Esophagus (tissue), 2 donors: Measurements from ENCODE around the gene PTH2. TPM values are rescaled to one million over a fixed set of nuclear protein-coding genes. Genes with fewer than 3 reads are reported as not detected.
"Not testable (repeated sequence)": the region's sequence is repeated elsewhere in the genome, so short reads cannot be mapped to it uniquely, and the experiment has no call there.

ENCODE experiments used
- H3K27ac ChIP-seq, 2 donors: one replicate each; pipeline ENCODE4 v1.5.1; 2013; ENCODE audit warnings: low read depth in 2 of 2, mild to moderate bottlenecking in 2 of 2, inconsistent platforms in 1 of 2, low read length in 1 of 2, moderate library complexity in 1 of 2
- H3K27me3 ChIP-seq, 2 donors: one replicate each; pipeline ENCODE4 v1.6.1; 2013; ENCODE audit warnings: low read length in 2 of 2, control low read depth in 1 of 2, mild to moderate bottlenecking in 1 of 2; ENCODE audit not compliant: insufficient read depth in 2 of 2, control insufficient read depth in 1 of 2
- H3K36me3 ChIP-seq, 2 donors: one replicate each; pipeline ENCODE4 v1.6.1; 2013; ENCODE audit warnings: low read length in 1 of 2; ENCODE audit not compliant: control insufficient read depth in 2 of 2, insufficient read depth in 2 of 2
- H3K4me1 ChIP-seq, 2 donors: one replicate each; pipeline ENCODE4 v1.6.1; 2013; ENCODE audit warnings: low read length in 1 of 2; ENCODE audit not compliant: control insufficient read depth in 2 of 2, insufficient read depth in 2 of 2
- H3K4me3 ChIP-seq, 2 donors: one replicate each; pipeline ENCODE4 v1.5.1; 2013; ENCODE audit warnings: low read length in 2 of 2, mild to moderate bottlenecking in 2 of 2, low read depth in 1 of 2, moderate library complexity in 1 of 2
- H3K9me3 ChIP-seq, 2 donors: one replicate each; pipeline ENCODE4 v1.6.1; 2013; ENCODE audit warnings: mild to moderate bottlenecking in 2 of 2, low read depth in 1 of 2, low read length in 1 of 2, moderate library complexity in 1 of 2; ENCODE audit not compliant: control insufficient read depth in 2 of 2, insufficient read depth in 1 of 2
- WGBS, 2 donors: extraction: QIAGEN DNeasy Blood & Tissue Kit; methylation state at CpG; one replicate each; pipeline ENCODE4 v1.1.7; 2013; 5-methylcytosine and 5-hydroxymethylcytosine counted together
- polyA plus RNA-seq, 2 donors: library from polyadenylated mRNA; stranded (reverse); fragments of 200-250 nt; gene quantifications; one replicate each; pipeline ENCODE4 v1.2.3, GENCODE V29; 2013
- donor health status: healthy with polysubstance abuse.
- donor health status: Bipolar disorder and iron deficiency.

PTH2 gene
- polyA plus RNA-seq, 2 donors = not detected

GRCh38 chr19:49374665-49375434 lies 48.4 kb downstream of the PTH2 start:
- H3K36me3 ChIP-seq = no peaks in the 10 kb centered on the region
- H3K9me3 ChIP-seq = peaks cover under 1 to 2% of the 10 kb centered on the region in 2 donors
- H3K4me3 ChIP-seq = no peak overlapping the region
- H3K27me3 ChIP-seq = no peaks in the 10 kb centered on the region
- H3K4me1 ChIP-seq = no peaks in the 10 kb centered on the region
- H3K27ac ChIP-seq = no peak overlapping the region
- 87% methylated on average over 15 to 16 of the region's 16 CpGs for WGBS, 2 donors

GRCh38 chr19:49373174-49373573 lies 50.1 kb downstream of the PTH2 start:
- not testable (repeated sequence) for H3K36me3 ChIP-seq, H3K9me3 ChIP-seq, H3K27ac ChIP-seq, H3K4me3 ChIP-seq, H3K27me3 ChIP-seq, H3K4me1 ChIP-seq
- 76 to 81% methylated on average over 3 of the region's 3 CpGs for WGBS, 2 donors

Other genes starting within 250 kb of the PTH2 start
- gene SLC6A16, start 98.2 kb downstream of the PTH2 start, polyA plus RNA-seq = 1 to 10 TPM in 1 of 2 donors, under 1 TPM in 1; 0.79 to 1.2 TPM
- gene CD37, start 88.0 kb downstream of the PTH2 start, polyA plus RNA-seq = 1 to 10 TPM; 2.5 to 3.1 TPM
- gene TEAD2, start 61.0 kb downstream of the PTH2 start, polyA plus RNA-seq = 1 to 10 TPM; 6.0 to 8.3 TPM
- under 1 TPM in 1 of 2 donors, not detected in 1; 0.07 TPM for gene DKKL1, start 59.6 kb downstream of the PTH2 start, polyA plus RNA-seq
- not detected for gene KASH5, start 35.2 kb downstream of the PTH2 start, polyA plus RNA-seq
- not detected for gene GFY, start 1.9 kb upstream of the PTH2 start, polyA plus RNA-seq
- under 1 TPM; 0.28 to 0.29 TPM for gene SLC17A7, start 18.1 kb upstream of the PTH2 start, polyA plus RNA-seq
- 10 to 100 TPM; 63.5 to 65.3 TPM for gene PIH1D1, start 28.4 kb upstream of the PTH2 start, polyA plus RNA-seq
- gene ALDH16A1, start 29.8 kb upstream of the PTH2 start, polyA plus RNA-seq = 10 to 100 TPM; 29.4 to 29.9 TPM
- gene FLT3LG, start 50.8 kb upstream of the PTH2 start, polyA plus RNA-seq = 1 to 10 TPM; 7.2 to 9.5 TPM
- gene RPL13A, start 64.2 kb upstream of the PTH2 start, polyA plus RNA-seq = 1,000 to 10,000 TPM; 1,631 to 2,695 TPM
- 1,000 to 10,000 TPM; 3,079 to 3,912 TPM for gene RPS11, start 73.0 kb upstream of the PTH2 start, polyA plus RNA-seq
- gene FCGRT, start 89.2 kb upstream of the PTH2 start, polyA plus RNA-seq = 10 to 100 TPM; 27.7 to 36.9 TPM
- gene RCN3, start 104.6 kb upstream of the PTH2 start, polyA plus RNA-seq = 1 to 10 TPM; 4.2 to 7.8 TPM
- gene NOSIP, start 157.1 kb upstream of the PTH2 start, polyA plus RNA-seq = 10 to 100 TPM; 57.9 to 61.8 TPM
- gene PRRG2, start 157.9 kb upstream of the PTH2 start, polyA plus RNA-seq = 10 to 100 TPM; 10.1 to 12.7 TPM
- gene PRR12, start 167.7 kb upstream of the PTH2 start, polyA plus RNA-seq = 10 to 100 TPM in 1 of 2 donors, 1 to 10 TPM in 1; 4.8 to 11.2 TPM
- gene RRAS, start 216.7 kb upstream of the PTH2 start, polyA plus RNA-seq = 10 to 100 TPM; 45.1 to 46.0 TPM
- 10 to 100 TPM; 16.9 to 26.7 TPM for gene SCAF1, start 218.8 kb upstream of the PTH2 start, polyA plus RNA-seq
- gene IRF3, start 242.4 kb upstream of the PTH2 start, polyA plus RNA-seq = 10 to 100 TPM; 49.2 to 75.0 TPM
- gene BCL2L12, start 242.5 kb upstream of the PTH2 start, polyA plus RNA-seq = 10 to 100 TPM in 1 of 2 donors, 1 to 10 TPM in 1; 10.0 to 21.4 TPM